A673 (cell line): Measurements from ENCODE around the gene EML1.

ENCODE experiments used
- CTCF ChIP-seq: fragments of 300-800, 200-600 bp; sonication (generic); conservative IDR thresholded peaks from 2 replicates; pipeline ENCODE4 v1.5.1; 2017; ENCODE audit warnings: low read depth, mild to moderate bottlenecking, antibody characterized with exemption, low read length, moderate library complexity, mixed read lengths
- EZH2 ChIP-seq: fragments of 200-600 bp; sonication (generic); IDR thresholded peaks from 2 replicates; pipeline ENCODE4 v1.6.1; 2017; ENCODE audit warnings: borderline replicate concordance, low read depth, mild to moderate bottlenecking, mixed read lengths, antibody characterized with exemption, low read length; ENCODE audit not compliant: poor library complexity, severe bottlenecking

GRCh38 chr14:99943620-99944019 lies 150.4 kb downstream of the EML1 start:
- no peak for TF ChIP-seq CTCF
- no peak for TF ChIP-seq EZH2
